Peyer's patch (tissue), 4 donors: ENCODE data around the gene CUBN. TPM values are rescaled to one million over a fixed set of nuclear protein-coding genes. Genes with fewer than 3 reads are reported as not detected.

Source experiments
- DNase-seq, 3 donors: peaks; one replicate each; pipeline ENCODE4 v3.0.0-alpha.2; 2017 to 2019
- H3K27ac ChIP-seq, 4 donors: fragments of 200-600 bp; sonication (generic); one replicate each; pipeline ENCODE4 v1.5.1; 2016 to 2019
- H3K27me3 ChIP-seq, 2 donors: fragments of 200-600 bp; sonication (generic); one replicate each; pipeline ENCODE4 v1.5.1; 2019
- H3K36me3 ChIP-seq, 3 donors: fragments of 200-600 bp; sonication (generic); one replicate each; pipeline ENCODE4 v1.5.1; 2016 to 2019
- H3K4me1 ChIP-seq, 4 donors: fragments of 200-600 bp; sonication (generic); one replicate each; pipeline ENCODE4 v1.5.1; 2016 to 2019
- H3K4me3 ChIP-seq, 4 donors: fragments of 200-600 bp; sonication (generic); 1 replicate in 3 of 4; 2 replicates in 1 of 4; pipeline ENCODE4 v1.5.1; 2016 to 2019; ENCODE audit warnings: mild to moderate bottlenecking in 1 of 4
- H3K9me3 ChIP-seq, 4 donors: fragments of 200-600 bp; sonication (generic); one replicate each; pipeline ENCODE4 v1.5.1; 2016 to 2019; ENCODE audit warnings: mild to moderate bottlenecking in 1 of 4
- CTCF ChIP-seq, 6 experiments: fragments of 450-650 bp in 4 of 6; fragments of 200-600 bp in 2 of 6; sonication (generic) in 1 of 6; IDR thresholded peaks; one replicate each; pipeline ENCODE4 v1.5.1; 2017 to 2019; ENCODE audit warnings: antibody characterized with exemption in 6 of 6, mild to moderate bottlenecking in 3 of 6, moderate library complexity in 1 of 6
- POLR2A ChIP-seq, 2 donors: fragments of 450-650 bp; IDR thresholded peaks; one replicate each; pipeline ENCODE4 v1.5.1; 2017; ENCODE audit warnings: antibody characterized with exemption in 2 of 2, mild to moderate bottlenecking in 2 of 2, moderate library complexity in 2 of 2
- total RNA-seq, 4 donors: library from RNA; depleted of rRNA; stranded (reverse); fragments of >200 nt; gene quantifications; one replicate each; pipeline ENCODE4 v1.1.0, GENCODE V29; 2016

Gene CUBN
- total RNA-seq, 4 donors from 2014 or later, result 2.5 to 329 (median 126) TPM

GRCh38 chr10:16904049-16904448 is 225.6 kb downstream of the CUBN start:
- H3K4me1 ChIP-seq, result no peaks in the 10 kb centered on the region
- TF ChIP-seq POLR2A (IDR thresholded peaks at IDR 0.05) (no peak), CTCF (IDR thresholded peaks at IDR 0.05) (no peak)
- H3K4me3 ChIP-seq, result no peak overlapping the region
- no peak for DNase-seq
- no peaks in the 10 kb centered on the region for H3K36me3 ChIP-seq
- no peaks in the 10 kb centered on the region for H3K27me3 ChIP-seq
- no peak overlapping the region for H3K27ac ChIP-seq
- no peaks in the 10 kb centered on the region for H3K9me3 ChIP-seq

- no peaks in the 10 kb centered on the region for H3K27me3 ChIP-seq
- H3K27ac ChIP-seq, result no peak overlapping the region
- H3K9me3 ChIP-seq, result no peaks in the 10 kb centered on the region
- H3K4me1 ChIP-seq, result no peaks in the 10 kb centered on the region
- no peak for DNase-seq
- H3K4me3 ChIP-seq, result no peak overlapping the region
- no peak for TF ChIP-seq CTCF (IDR thresholded peaks at IDR 0.05)
- TF ChIP-seq POLR2A (IDR thresholded peaks at IDR 0.05), result no peak
- H3K36me3 ChIP-seq, result no peaks in the 10 kb centered on the region
Measured at GRCh38 chr10:16902606-16903005, 227.0 kb downstream of the CUBN start.

GRCh38 chr10:16901106-16901505 is 228.5 kb downstream of the CUBN start:
- DNase-seq, result no peak
- Histone ChIP-seq H3K9me3 (no peaks in the 10 kb centered on the region), H3K27me3 (no peaks in the 10 kb centered on the region), H3K27ac (no peak overlapping the region), H3K4me3 (no peak overlapping the region), H3K4me1 (no peaks in the 10 kb centered on the region), H3K36me3 (no peaks in the 10 kb centered on the region)
- no peak for TF ChIP-seq CTCF (IDR thresholded peaks at IDR 0.05)
- no peak for TF ChIP-seq POLR2A (IDR thresholded peaks at IDR 0.05)

- Histone ChIP-seq H3K4me3 (no peak overlapping the region), H3K27ac (no peak overlapping the region), H3K9me3 (no peaks in the 10 kb centered on the region), H3K4me1 (no peaks in the 10 kb centered on the region), H3K27me3 (no peaks in the 10 kb centered on the region), H3K36me3 (no peaks in the 10 kb centered on the region)
- TF ChIP-seq CTCF (IDR thresholded peaks at IDR 0.05) (no peak), POLR2A (IDR thresholded peaks at IDR 0.05) (no peak)
- no peak for DNase-seq
Measured at GRCh38 chr10:16896993-16897392, 232.6 kb downstream of the CUBN start.

- TF ChIP-seq POLR2A (IDR thresholded peaks at IDR 0.05) (no peak), CTCF (IDR thresholded peaks at IDR 0.05) (no peak)
- DNase-seq, result no peak
- no peaks in the 10 kb centered on the region for H3K27me3 ChIP-seq
- peaks cover 0 to 3% (median 0%) of the 10 kb centered on the region in 4 donors for H3K4me1 ChIP-seq
- H3K36me3 ChIP-seq, result no peaks in the 10 kb centered on the region
- H3K9me3 ChIP-seq, result no peaks in the 10 kb centered on the region
- no peak overlapping the region for H3K27ac ChIP-seq
- no peak overlapping the region for H3K4me3 ChIP-seq
Measured at GRCh38 chr10:16894821-16895220, 234.8 kb downstream of the CUBN start.

GRCh38 chr10:16893664-16894063 is 235.9 kb downstream of the CUBN start:
- H3K4me3 ChIP-seq, result no peak overlapping the region
- H3K27me3 ChIP-seq, result no peaks in the 10 kb centered on the region
- H3K36me3 ChIP-seq, result no peaks in the 10 kb centered on the region
- DNase-seq, result no peak
- TF ChIP-seq POLR2A (IDR thresholded peaks at IDR 0.05) (no peak), CTCF (IDR thresholded peaks at IDR 0.05) (no peak)
- no peak overlapping the region for H3K27ac ChIP-seq
- no peaks in the 10 kb centered on the region for H3K9me3 ChIP-seq
- peaks cover 0 to 3% (median 0%) of the 10 kb centered on the region in 4 donors for H3K4me1 ChIP-seq
